Left lung (tissue), 10 donors: ENCODE results near the gene PIGZ. TPM values are rescaled to one million over a fixed set of nuclear protein-coding genes. Genes with fewer than 3 reads are reported as not detected.

Experiments
- ATAC-seq: fragments of 200-7000 bp; cut with Tn5 transposase; one replicate; pipeline ENCODE4 v1.9.1; 2020; ENCODE audit warnings: moderate library complexity
- DNase-seq, 4 donors: peaks; one replicate each; pipeline ENCODE4 v3.0.0-alpha.2; 2013 to 2020
- H3K27ac ChIP-seq, 2 donors: fragments of 200-600 bp; sonication (generic) in 1 of 2; one replicate each; pipeline versions ENCODE4 v1.5.0 to v1.8.0; 2020 to 2021
- H3K27me3 ChIP-seq, 2 donors: fragments of 200-600 bp; sonication (generic) in 1 of 2; one replicate each; pipeline versions ENCODE4 v1.5.0 to v1.8.0; 2020 to 2021
- H3K36me3 ChIP-seq, 2 donors: fragments of 200-600 bp; sonication (generic) in 1 of 2; one replicate each; pipeline versions ENCODE4 v1.5.0 to v1.8.0; 2020 to 2021
- H3K4me1 ChIP-seq, 2 donors: fragments of 200-600 bp; one replicate each; pipeline ENCODE4 v1.8.0; 2021
- H3K4me3 ChIP-seq, 2 donors: fragments of 200-600 bp; sonication (generic) in 1 of 2; one replicate each; pipeline versions ENCODE4 v1.5.0 to v1.8.0; 2020 to 2021; ENCODE audit warnings: mild to moderate bottlenecking in 1 of 2
- H3K9me3 ChIP-seq, 2 donors: fragments of 200-600 bp; sonication (generic) in 1 of 2; one replicate each; pipeline versions ENCODE4 v1.5.0 to v1.8.0; 2020 to 2021
- intact Hi-C, 2 donors: fragments of 100-400 bp; cut with DNase I; formaldehyde crosslinking; loops; one replicate each; pipeline versions ENCODE4 v1.11.2 to v1.14.2; 2022
- polyA plus RNA-seq, 6 donors: library from polyadenylated mRNA; unstranded; fragments of 120-200 nt; gene quantifications; one replicate each; pipeline ENCODE4 v1.2.1, GENCODE V29; 2013; ENCODE audit not compliant: insufficient read length in 6 of 6
- total RNA-seq, 2 donors: library from RNA; stranded (reverse); fragmentation: NEBNext Ultra II Directional; extraction: Animal tissue kit (Norgen Biotek cat#: 25700); gene quantifications; one replicate each; pipeline ENCODE4 v1.2.1, GENCODE V29; 2021
- TF ChIP-seq, protein P1 (sequence below), 2 donors: fragments of 200-600 bp; sonication (generic) in 1 of 2; IDR thresholded peaks; one replicate each; pipeline versions ENCODE4 v1.5.0 to v1.8.0; 2021; ENCODE audit warnings: antibody characterized with exemption in 2 of 2
- donor health status: DM: no; HTN: yes; CAD: no.
- donor health status: DM: no; HTN: no; CAD: no.

Gene PIGZ
- total and polyA plus RNA-seq, 8 donors: 1.0 to 6.3 (median 2.0) TPM

DNA sequence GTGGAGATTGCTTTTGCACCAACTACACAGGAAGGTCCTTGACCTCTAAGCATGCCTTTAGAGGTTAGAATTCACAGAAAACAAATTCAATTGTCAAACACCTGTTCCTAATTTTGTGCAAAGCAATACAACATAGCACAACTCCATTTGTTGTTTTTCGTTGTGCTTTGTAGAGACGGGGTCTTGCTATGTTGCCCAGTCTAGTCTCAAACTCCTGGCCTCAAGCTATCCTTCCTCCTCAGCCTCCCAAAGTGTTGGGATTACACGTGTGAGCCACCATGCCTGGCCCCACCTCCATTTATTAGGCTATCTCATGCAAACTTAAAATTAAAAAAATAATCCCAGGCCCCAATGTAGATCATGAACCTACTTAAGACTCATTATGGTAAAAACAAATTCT lies 32.3 kb downstream of the PIGZ start:
- TF ChIP-seq, protein P1, sequence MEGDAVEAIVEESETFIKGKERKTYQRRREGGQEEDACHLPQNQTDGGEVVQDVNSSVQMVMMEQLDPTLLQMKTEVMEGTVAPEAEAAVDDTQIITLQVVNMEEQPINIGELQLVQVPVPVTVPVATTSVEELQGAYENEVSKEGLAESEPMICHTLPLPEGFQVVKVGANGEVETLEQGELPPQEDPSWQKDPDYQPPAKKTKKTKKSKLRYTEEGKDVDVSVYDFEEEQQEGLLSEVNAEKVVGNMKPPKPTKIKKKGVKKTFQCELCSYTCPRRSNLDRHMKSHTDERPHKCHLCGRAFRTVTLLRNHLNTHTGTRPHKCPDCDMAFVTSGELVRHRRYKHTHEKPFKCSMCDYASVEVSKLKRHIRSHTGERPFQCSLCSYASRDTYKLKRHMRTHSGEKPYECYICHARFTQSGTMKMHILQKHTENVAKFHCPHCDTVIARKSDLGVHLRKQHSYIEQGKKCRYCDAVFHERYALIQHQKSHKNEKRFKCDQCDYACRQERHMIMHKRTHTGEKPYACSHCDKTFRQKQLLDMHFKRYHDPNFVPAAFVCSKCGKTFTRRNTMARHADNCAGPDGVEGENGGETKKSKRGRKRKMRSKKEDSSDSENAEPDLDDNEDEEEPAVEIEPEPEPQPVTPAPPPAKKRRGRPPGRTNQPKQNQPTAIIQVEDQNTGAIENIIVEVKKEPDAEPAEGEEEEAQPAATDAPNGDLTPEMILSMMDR (IDR thresholded peaks at IDR 0.05): no peak
- Histone ChIP-seq H3K9me3 (no peaks in the 10 kb centered on the region), H3K27ac (no peak overlapping the region), H3K4me1 (peaks cover 8 to 17% of the 10 kb centered on the region in 2 donors), H3K4me3 (no peak overlapping the region), H3K36me3 (peaks cover 0 to 82% of the 10 kb centered on the region in 2 donors), H3K27me3 (no peaks in the 10 kb centered on the region)
- intact Hi-C loops: no loop called here
- DNase-seq (no peak), ATAC-seq (no peak)

DNA sequence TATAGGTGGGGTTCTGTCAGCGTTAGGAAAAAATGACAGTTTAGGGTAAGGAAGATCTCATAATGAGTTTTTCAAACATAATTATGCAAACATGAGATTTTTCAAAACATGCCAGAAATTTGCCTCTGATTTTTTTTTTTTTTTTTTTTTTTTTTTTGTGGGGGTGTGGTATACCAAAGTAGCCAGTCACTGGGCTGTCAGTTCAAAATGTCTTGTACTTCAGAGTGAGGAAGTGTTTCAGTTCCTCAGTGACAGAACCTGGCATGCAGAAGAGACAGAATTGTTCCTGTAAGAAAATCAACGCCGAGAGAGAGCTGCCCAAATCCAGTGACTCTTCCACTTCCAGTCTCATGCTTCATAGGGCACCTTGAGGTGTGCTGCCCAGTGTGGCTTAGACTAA lies 36.0 kb downstream of the PIGZ start:
- TF ChIP-seq, protein P1 (IDR thresholded peaks at IDR 0.05): no peak
- Histone ChIP-seq H3K27ac (no peak overlapping the region), H3K4me1 (no peaks in the 10 kb centered on the region), H3K36me3 (peaks cover 0 to 97% of the 10 kb centered on the region in 2 donors), H3K9me3 (no peaks in the 10 kb centered on the region), H3K27me3 (no peaks in the 10 kb centered on the region), H3K4me3 (no peak overlapping the region)
- ATAC-seq: no peak
- no peak for DNase-seq
- intact Hi-C loops: no loop called here

DNA sequence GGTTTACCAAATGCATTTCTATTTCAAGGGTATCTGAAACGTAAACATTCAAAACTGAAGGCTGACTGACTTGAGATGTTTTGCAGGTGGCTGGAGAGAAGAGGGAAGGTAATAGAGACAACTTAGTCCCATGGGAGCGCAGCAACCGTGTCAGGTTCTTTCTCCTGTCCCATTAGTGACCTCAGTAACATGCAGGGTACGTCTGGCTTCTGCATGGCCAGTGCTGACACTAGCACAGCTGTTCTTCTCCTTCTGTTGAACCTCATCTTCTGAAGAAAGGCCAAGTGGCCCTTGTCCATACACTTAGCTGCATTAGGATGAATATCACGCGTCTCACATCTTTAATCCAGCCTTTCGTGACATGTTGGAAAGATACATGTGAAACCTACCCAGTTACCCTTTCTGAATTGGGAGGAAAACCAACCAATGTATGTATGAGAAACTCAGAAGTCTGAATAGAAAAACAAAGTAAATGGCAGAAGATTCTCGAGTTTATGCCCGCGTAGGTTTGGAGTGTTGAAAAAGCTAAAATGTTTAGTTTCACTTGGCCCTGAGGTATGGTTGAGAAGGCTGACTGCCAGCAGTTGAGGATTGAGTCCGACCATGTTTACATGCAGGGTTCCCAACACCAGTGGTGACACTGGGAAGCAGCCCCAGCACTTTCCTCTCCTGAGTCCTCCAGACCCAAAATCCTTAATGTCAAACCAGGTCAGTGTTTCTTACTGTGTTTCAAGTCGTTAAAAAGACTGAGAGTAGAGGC lies 36.6 kb downstream of the PIGZ start:
- intact Hi-C loops: no loop called here
- Histone ChIP-seq H3K27ac (no peak overlapping the region), H3K9me3 (no peaks in the 10 kb centered on the region), H3K4me3 (no peak overlapping the region), H3K27me3 (no peaks in the 10 kb centered on the region), H3K36me3 (peaks cover 0 to 92% of the 10 kb centered on the region in 2 donors), H3K4me1 (no peaks in the 10 kb centered on the region)
- ATAC-seq (no peak), DNase-seq (no peak)
- TF ChIP-seq, protein P1 (IDR thresholded peaks at IDR 0.05): no peak

DNA sequence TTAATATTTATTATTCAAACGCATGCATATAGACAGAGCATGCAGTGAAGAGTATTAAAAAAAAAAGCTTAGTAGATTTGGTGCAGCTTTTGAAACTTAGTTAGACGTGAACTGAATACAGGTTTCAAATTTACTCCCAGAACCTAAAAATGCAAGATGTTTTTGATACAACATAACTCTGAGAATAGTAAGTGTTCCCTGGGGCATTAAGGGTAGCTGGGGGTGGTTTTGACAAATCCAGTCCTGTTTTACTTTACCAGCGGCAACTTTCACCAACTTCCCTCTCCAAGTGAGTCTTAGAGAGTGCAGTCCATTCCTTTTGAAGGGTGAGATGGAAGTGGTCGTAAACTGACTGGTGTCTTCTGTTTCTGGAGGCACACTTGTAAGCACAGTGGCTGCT lies 37.5 kb downstream of the PIGZ start:
- DNase-seq: no peak
- Histone ChIP-seq H3K9me3 (no peaks in the 10 kb centered on the region), H3K36me3 (peaks cover 0 to 84% of the 10 kb centered on the region in 2 donors), H3K27me3 (no peaks in the 10 kb centered on the region), H3K4me1 (no peaks in the 10 kb centered on the region), H3K4me3 (no peak overlapping the region), H3K27ac (no peak overlapping the region)
- TF ChIP-seq, protein P1 (IDR thresholded peaks at IDR 0.05): no peak
- intact Hi-C loops: no loop called here
- no peak for ATAC-seq

DNA sequence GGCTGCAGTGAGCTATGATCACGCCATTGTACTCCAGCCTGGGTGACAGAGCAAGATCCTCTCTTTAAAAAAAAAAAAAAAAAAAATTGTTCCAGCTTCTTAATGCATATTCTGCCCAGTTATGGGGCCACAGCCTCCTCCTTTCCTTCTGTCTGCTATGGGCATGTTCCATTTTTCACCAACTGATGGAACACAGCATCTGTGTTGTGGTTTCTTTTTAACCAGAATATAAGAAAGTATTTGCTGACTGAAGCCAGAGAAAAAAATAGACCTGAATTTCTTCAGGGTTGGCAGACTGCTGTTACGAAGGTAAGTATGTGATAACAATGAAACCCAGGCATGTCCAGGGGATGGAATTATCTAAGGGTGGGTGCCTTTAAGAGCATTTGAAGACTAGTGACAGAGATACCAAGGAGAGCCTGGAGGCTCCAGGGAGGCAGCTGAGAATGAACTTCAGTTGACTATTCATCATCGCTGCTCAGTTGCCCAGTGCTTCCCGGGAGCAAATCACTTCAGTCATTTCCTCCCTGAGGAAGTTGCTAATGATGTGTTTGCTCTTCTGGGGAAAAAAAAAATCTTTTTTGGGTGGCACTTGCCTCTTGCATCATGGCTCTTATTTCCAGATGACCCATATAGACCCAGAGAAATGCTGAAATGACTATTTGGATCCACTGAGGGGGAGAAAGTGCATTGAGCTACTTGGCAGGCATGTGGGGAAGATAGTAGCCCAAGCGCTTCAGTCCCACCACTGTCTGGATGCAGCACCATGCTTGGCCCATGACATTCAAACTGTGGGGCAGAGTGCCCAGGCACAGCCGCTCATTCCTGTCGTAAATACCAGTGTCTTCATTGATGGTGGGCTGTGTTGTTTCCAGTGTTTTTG lies 40.8 kb downstream of the PIGZ start:
- DNase-seq: no peak
- TF ChIP-seq, protein P1 (IDR thresholded peaks at IDR 0.05): no peak
- Histone ChIP-seq H3K4me3 (no peak overlapping the region), H3K4me1 (no peaks in the 10 kb centered on the region), H3K27ac (no peak overlapping the region), H3K9me3 (no peaks in the 10 kb centered on the region), H3K27me3 (no peaks in the 10 kb centered on the region), H3K36me3 (peaks cover 0 to 66% of the 10 kb centered on the region in 2 donors)
- intact Hi-C loops: no loop called here
- no peak for ATAC-seq
